SJCRH30 (cell line): ENCODE measurements around the gene TRIM67. TPM values are rescaled to one million over a fixed set of nuclear protein-coding genes. Genes with fewer than 3 reads are reported as not detected.
"Not testable (repeated sequence)": the region's sequence is repeated elsewhere in the genome, so short reads cannot be mapped to it uniquely, and the experiment has no call there.

ENCODE experiments used
- DNase-seq, 2 experiments: peaks; one replicate each; pipeline ENCODE4 v3.0.0-alpha.2; 2015 to 2020
- H3K27ac ChIP-seq: fragments of 250-450 bp; sonication (Bioruptor Pico); 2 replicates; pipeline ENCODE4 v1.5.1; 2020; ENCODE audit warnings: mild to moderate bottlenecking, moderate library complexity
- H3K27me3 ChIP-seq: fragments of 250-450 bp; sonication (Bioruptor Pico); 2 replicates; pipeline ENCODE4 v1.5.1; 2020; ENCODE audit warnings: mild to moderate bottlenecking, moderate library complexity
- H3K36me3 ChIP-seq: fragments of 250-450 bp; sonication (Bioruptor Pico); 2 replicates; pipeline ENCODE4 v1.5.1; 2020; ENCODE audit warnings: mild to moderate bottlenecking, moderate library complexity
- H3K4me1 ChIP-seq: fragments of 250-450 bp; sonication (Bioruptor Pico); 2 replicates; pipeline ENCODE4 v1.5.1; 2020; ENCODE audit warnings: mild to moderate bottlenecking, moderate library complexity
- H3K4me3 ChIP-seq: fragments of 250-450 bp; sonication (Bioruptor Pico); 2 replicates; pipeline ENCODE4 v1.5.1; 2020; ENCODE audit warnings: mild to moderate bottlenecking, moderate library complexity
- H3K9me3 ChIP-seq: fragments of 250-450 bp; sonication (Bioruptor Pico); replicated peaks from 2 replicates; pipeline ENCODE4 v1.5.1; 2020; ENCODE audit warnings: mild to moderate bottlenecking, moderate library complexity
- total RNA-seq: library from RNA; depleted of rRNA; stranded (reverse); fragments of >200 nt; shearing (Covaris generic); gene quantifications from 2 replicates; pipeline ENCODE4 v1.2.3, GENCODE V29; 2014

Gene TRIM67
- total RNA-seq, 1 experiment from 2014 or later, result not detected

GRCh38 chr1:231196728-231197127 is 34.9 kb downstream of the TRIM67 start:
- H3K36me3 ChIP-seq, result no peaks in the 10 kb centered on the region
- H3K9me3 ChIP-seq, result no peaks in the 10 kb centered on the region
- no peaks in the 10 kb centered on the region for H3K27me3 ChIP-seq

GRCh38 chr1:231199868-231200267 is 38.0 kb downstream of the TRIM67 start:
- Histone ChIP-seq H3K27ac (no peak overlapping the region), H3K27me3 (no peaks in the 10 kb centered on the region), H3K4me1 (no peaks in the 10 kb centered on the region), H3K4me3 (no peak overlapping the region), H3K36me3 (no peaks in the 10 kb centered on the region), H3K9me3 (no peaks in the 10 kb centered on the region)
- no peak for DNase-seq

More at GRCh38 chr1:231196728-231197127, 34.9 kb downstream of the TRIM67 start:
- H3K4me1 ChIP-seq, result peaks cover 9% of the 10 kb centered on the region
- no peak overlapping the region for H3K27ac ChIP-seq
- no peak for DNase-seq
- H3K4me3 ChIP-seq, result no peak overlapping the region

- Histone ChIP-seq H3K9me3 (no peaks in the 10 kb centered on the region), H3K36me3 (no peaks in the 10 kb centered on the region), H3K27me3 (no peaks in the 10 kb centered on the region), H3K4me1 (no peaks in the 10 kb centered on the region), H3K4me3 (no peak overlapping the region), H3K27ac (no peak overlapping the region)
- DNase-seq, result no peak
These were observed 38.7 kb downstream of the TRIM67 start for GRCh38 chr1:231200388-231201031.

GRCh38 chr1:231201375-231201978 is 39.6 kb downstream of the TRIM67 start:
- Histone ChIP-seq H3K4me1 (no peaks in the 10 kb centered on the region), H3K4me3 (no peak overlapping the region), H3K36me3 (no peaks in the 10 kb centered on the region), H3K27ac (no peak overlapping the region), H3K27me3 (no peaks in the 10 kb centered on the region), H3K9me3 (no peaks in the 10 kb centered on the region)
- no peak for DNase-seq

- H3K36me3 ChIP-seq, result no peaks in the 10 kb centered on the region
- DNase-seq, result no peak
- no peaks in the 10 kb centered on the region for H3K4me1 ChIP-seq
- no peak overlapping the region for H3K4me3 ChIP-seq
- H3K27me3 ChIP-seq, result no peaks in the 10 kb centered on the region
- no peak overlapping the region for H3K27ac ChIP-seq
- H3K9me3 ChIP-seq, result no peaks in the 10 kb centered on the region
These were observed 40.2 kb downstream of the TRIM67 start for GRCh38 chr1:231201979-231202633.

- Histone ChIP-seq H3K27ac (no peak overlapping the region), H3K27me3 (no peaks in the 10 kb centered on the region), H3K4me1 (no peaks in the 10 kb centered on the region), H3K9me3 (no peaks in the 10 kb centered on the region), H3K4me3 (no peak overlapping the region), H3K36me3 (no peaks in the 10 kb centered on the region)
- DNase-seq, result no peak
These were observed 41.6 kb downstream of the TRIM67 start for GRCh38 chr1:231203259-231204057.

GRCh38 chr1:231206856-231207255 is 45.0 kb downstream of the TRIM67 start:
- Histone ChIP-seq H3K9me3 (no peaks in the 10 kb centered on the region), H3K36me3 (no peaks in the 10 kb centered on the region), H3K27me3 (no peaks in the 10 kb centered on the region), H3K4me1 (no peaks in the 10 kb centered on the region), H3K4me3 (no peak overlapping the region), H3K27ac (no peak overlapping the region)
- peak in 1 of 2 experiments; percentile 32 for DNase-seq

- Histone ChIP-seq H3K27ac (no peak overlapping the region), H3K27me3 (no peaks in the 10 kb centered on the region), H3K36me3 (no peaks in the 10 kb centered on the region), H3K9me3 (no peaks in the 10 kb centered on the region), H3K4me1 (no peaks in the 10 kb centered on the region), H3K4me3 (no peak overlapping the region)
- no peak for DNase-seq
These were observed 45.6 kb downstream of the TRIM67 start for GRCh38 chr1:231207437-231207836.

GRCh38 chr1:231208980-231209379 is 47.1 kb downstream of the TRIM67 start:
- no peaks in the 10 kb centered on the region for H3K36me3 ChIP-seq
- no peak for DNase-seq

GRCh38 chr1:231209531-231209930 is 47.7 kb downstream of the TRIM67 start:
- Histone ChIP-seq H3K36me3 (no peaks in the 10 kb centered on the region), H3K27me3 (no peaks in the 10 kb centered on the region), H3K4me1 (no peaks in the 10 kb centered on the region), H3K9me3 (no peaks in the 10 kb centered on the region), H3K27ac (no peak overlapping the region), H3K4me3 (no peak overlapping the region)
- no peak for DNase-seq

More at GRCh38 chr1:231208980-231209379, 47.1 kb downstream of the TRIM67 start:
- H3K9me3 ChIP-seq, result no peaks in the 10 kb centered on the region
- no peaks in the 10 kb centered on the region for H3K27me3 ChIP-seq
- H3K27ac ChIP-seq, result no peak overlapping the region
- H3K4me3 ChIP-seq, result no peak overlapping the region
- no peaks in the 10 kb centered on the region for H3K4me1 ChIP-seq

GRCh38 chr1:231210126-231210525 is 48.3 kb downstream of the TRIM67 start:
- no peaks in the 10 kb centered on the region for H3K27me3 ChIP-seq
- no peak overlapping the region for H3K4me3 ChIP-seq
- H3K27ac ChIP-seq, result no peak overlapping the region
- H3K9me3 ChIP-seq, result no peaks in the 10 kb centered on the region
- no peaks in the 10 kb centered on the region for H3K36me3 ChIP-seq
- no peaks in the 10 kb centered on the region for H3K4me1 ChIP-seq
- no peak for DNase-seq

GRCh38 chr1:231211005-231211857 is 49.4 kb downstream of the TRIM67 start:
- no peaks in the 10 kb centered on the region for H3K4me1 ChIP-seq
- DNase-seq, result peak; percentile 86 to 96
- H3K36me3 ChIP-seq, result no peaks in the 10 kb centered on the region
- no peaks in the 10 kb centered on the region for H3K27me3 ChIP-seq
- H3K27ac ChIP-seq, result no peak overlapping the region
- no peaks in the 10 kb centered on the region for H3K9me3 ChIP-seq
- peak overlapping the region; percentile 32 for H3K4me3 ChIP-seq

GRCh38 chr1:231212301-231212700 is 50.4 kb downstream of the TRIM67 start:
- not testable (repeated sequence) for H3K36me3 ChIP-seq, H3K27ac ChIP-seq, H3K9me3 ChIP-seq, H3K4me1 ChIP-seq, DNase-seq, H3K27me3 ChIP-seq, H3K4me3 ChIP-seq

- Histone ChIP-seq H3K4me1 (no peaks in the 10 kb centered on the region), H3K4me3 (no peak overlapping the region), H3K27me3 (no peaks in the 10 kb centered on the region), H3K36me3 (no peaks in the 10 kb centered on the region), H3K9me3 (no peaks in the 10 kb centered on the region), H3K27ac (no peak overlapping the region)
- DNase-seq, result no peak
These were observed 52.1 kb downstream of the TRIM67 start for GRCh38 chr1:231213831-231214573.
